ENCODE results near the gene NEU4.

NEU4 gene

DNA sequence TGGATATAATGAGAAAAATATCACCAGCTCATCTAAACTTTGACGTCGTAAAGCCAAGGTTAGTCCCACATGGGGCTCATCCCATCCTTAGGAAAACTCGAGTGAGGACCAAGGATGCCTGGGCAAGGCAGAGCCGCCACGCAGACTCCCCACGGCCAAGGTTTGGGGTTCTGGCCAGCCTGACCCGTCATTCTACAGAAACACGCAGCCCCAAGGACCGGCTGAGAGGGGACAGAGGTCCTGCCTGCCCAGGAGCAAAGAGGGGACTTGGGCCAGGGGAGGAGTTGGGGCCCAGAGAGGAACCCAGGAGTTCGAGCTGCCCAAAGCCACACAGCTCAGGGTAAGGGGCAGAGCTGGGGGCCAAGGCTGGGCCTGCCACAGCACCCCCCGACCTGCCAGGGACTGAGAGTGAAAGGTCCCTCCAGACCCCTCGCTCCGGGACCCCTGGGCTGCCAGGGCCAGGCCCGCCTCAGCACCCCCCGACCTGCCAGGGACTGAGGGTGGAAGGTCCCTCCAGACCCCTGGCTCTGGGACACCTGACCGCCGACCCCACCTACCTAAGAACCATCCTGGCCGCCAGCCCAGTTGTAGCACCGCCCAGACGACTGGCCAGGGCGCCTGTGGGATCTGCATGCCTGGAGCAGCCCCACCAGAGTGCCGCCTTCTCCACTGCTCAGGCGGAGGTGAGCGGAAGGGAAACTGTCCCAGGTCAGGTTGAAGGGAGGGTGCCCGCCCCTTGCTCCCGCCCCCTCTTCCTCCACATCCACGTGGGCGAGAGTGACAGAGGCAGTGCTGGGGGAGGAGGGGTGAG, 49.4 kb downstream of the NEU4 start, which contains the start of gene PDCD1:
TSS of gene PDCD1 (minus strand) at position 689 of the 811 bp plus-strand sequence. CDS start at position 633, 56 bp downstream.
- H3K4me3 ChIP-seq (ENCODE audit: low read depth, low read length), result peak within 1 kb of the TSS; percentile 43
- TF ChIP-seq, protein P1, sequence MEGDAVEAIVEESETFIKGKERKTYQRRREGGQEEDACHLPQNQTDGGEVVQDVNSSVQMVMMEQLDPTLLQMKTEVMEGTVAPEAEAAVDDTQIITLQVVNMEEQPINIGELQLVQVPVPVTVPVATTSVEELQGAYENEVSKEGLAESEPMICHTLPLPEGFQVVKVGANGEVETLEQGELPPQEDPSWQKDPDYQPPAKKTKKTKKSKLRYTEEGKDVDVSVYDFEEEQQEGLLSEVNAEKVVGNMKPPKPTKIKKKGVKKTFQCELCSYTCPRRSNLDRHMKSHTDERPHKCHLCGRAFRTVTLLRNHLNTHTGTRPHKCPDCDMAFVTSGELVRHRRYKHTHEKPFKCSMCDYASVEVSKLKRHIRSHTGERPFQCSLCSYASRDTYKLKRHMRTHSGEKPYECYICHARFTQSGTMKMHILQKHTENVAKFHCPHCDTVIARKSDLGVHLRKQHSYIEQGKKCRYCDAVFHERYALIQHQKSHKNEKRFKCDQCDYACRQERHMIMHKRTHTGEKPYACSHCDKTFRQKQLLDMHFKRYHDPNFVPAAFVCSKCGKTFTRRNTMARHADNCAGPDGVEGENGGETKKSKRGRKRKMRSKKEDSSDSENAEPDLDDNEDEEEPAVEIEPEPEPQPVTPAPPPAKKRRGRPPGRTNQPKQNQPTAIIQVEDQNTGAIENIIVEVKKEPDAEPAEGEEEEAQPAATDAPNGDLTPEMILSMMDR (IDR thresholded peaks at IDR 0.05; ENCODE audit: borderline replicate concordance, insufficient read depth, low read depth, low read length), result no peak

GRCh38 chr2:241859017-241859435, 50.0 kb downstream of the NEU4 start:
- H3K4me3 ChIP-seq (ENCODE audit: low read depth, low read length), result peak overlapping the region; percentile 43
- TF ChIP-seq, protein P1 (IDR thresholded peaks at IDR 0.05; ENCODE audit: borderline replicate concordance, insufficient read depth, low read depth, low read length), result no peak

DNA sequence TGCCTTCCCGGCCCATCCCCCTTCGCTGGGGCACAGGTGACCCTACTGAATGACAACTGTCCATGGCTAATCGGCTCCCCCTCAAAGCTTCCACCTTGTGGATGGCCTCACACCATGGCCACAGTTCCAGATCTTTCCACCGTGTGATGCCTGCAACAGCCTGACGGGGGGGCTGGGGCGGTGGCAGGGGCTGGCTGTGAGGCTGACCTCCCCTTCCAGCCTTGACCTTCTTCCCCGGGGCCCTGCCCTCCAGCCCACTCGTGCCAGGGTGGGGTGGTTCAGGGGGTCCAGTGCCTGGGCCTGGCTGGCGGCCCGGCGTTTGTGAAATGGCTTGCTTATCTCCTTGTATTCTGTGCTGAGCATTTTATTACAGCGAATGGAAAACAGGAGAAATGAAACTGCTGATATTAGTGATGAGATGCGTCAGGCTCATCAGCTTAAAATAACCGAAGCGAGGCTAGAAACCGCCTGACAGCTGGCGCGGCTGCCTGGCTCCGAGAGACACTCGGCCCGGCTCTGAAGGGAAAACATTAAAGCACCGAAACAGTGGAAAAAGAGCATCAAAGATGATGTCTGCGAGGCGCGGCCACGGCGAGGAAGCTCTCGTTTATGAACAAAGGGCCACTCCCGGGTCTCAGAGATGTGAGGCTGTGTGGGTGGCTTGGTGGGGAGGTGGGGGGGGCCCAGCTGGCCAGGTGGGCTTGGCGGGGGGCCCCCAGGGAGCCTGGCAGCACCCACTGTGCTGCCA, 50.6 kb downstream of the NEU4 start:
- TF ChIP-seq, protein P1 (IDR thresholded peaks at IDR 0.05; ENCODE audit: borderline replicate concordance, insufficient read depth, low read depth, low read length), result peak; percentile 70
- peak overlapping the region; percentile 43 for H3K4me3 ChIP-seq (ENCODE audit: low read depth, low read length)

- TF ChIP-seq, protein P1 (IDR thresholded peaks at IDR 0.05; ENCODE audit: borderline replicate concordance, insufficient read depth, low read depth, low read length), result peak; percentile 22; the same call in 1 of the 2 replicates
- H3K4me3 ChIP-seq (ENCODE audit: low read depth, low read length), result no peak overlapping the region
Measured at GRCh38 chr2:241860184-241861078, 51.4 kb downstream of the NEU4 start.

- no peak overlapping the region for H3K4me3 ChIP-seq (ENCODE audit: low read depth, low read length)
- TF ChIP-seq, protein P1 (IDR thresholded peaks at IDR 0.05; ENCODE audit: borderline replicate concordance, insufficient read depth, low read depth, low read length), result no peak
Measured at GRCh38 chr2:241861264-241861663, 52.3 kb downstream of the NEU4 start.

DNA sequence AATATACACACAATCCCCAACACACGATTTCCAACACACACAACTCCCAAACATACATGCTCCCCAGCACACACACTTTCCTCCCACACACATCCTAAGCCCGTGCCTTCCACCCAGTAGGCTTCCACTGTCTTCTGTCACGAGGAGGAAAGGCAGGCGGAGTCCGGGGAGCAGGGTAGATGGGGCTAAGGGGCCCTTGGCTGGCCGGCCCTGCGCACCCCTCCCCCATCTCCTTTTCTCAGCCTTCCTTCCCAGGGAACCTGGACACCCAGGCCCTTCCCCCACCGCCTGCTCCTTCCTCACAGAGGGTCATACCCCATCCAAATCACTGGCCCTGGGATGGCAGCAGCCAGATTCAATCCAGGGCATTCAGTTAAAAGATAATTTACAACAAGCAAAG, 53.1 kb downstream of the NEU4 start:
- TF ChIP-seq, protein P1 (IDR thresholded peaks at IDR 0.05; ENCODE audit: borderline replicate concordance, insufficient read depth, low read depth, low read length), result no peak
- H3K4me3 ChIP-seq (ENCODE audit: low read depth, low read length), result no peak overlapping the region
